Mucosa of rectum (tissue), 2 donors: ENCODE measurements around the gene MTA3.
A peak's percentile ranks its signal among the peaks of the same experiment; 100 is the strongest.
"Not testable (repeated sequence)": the region's sequence is repeated elsewhere in the genome, so short reads cannot be mapped to it uniquely, and the experiment has no call there.

Source experiments
- H3K27ac ChIP-seq, 2 donors: one replicate each; pipeline ENCODE4 v1.7.0; 2013; ENCODE audit warnings: inconsistent platforms in 2 of 2, low read depth in 2 of 2, low read length in 2 of 2
- H3K27me3 ChIP-seq, 2 donors: one replicate each; pipeline ENCODE4 v1.7.0; 2013; ENCODE audit warnings: low read length in 2 of 2; ENCODE audit not compliant: control insufficient read depth in 2 of 2, insufficient read depth in 2 of 2
- H3K36me3 ChIP-seq, 2 donors: one replicate each; pipeline ENCODE4 v1.7.0; 2013; ENCODE audit warnings: low read length in 2 of 2; ENCODE audit not compliant: control insufficient read depth in 2 of 2, insufficient read depth in 2 of 2
- H3K4me1 ChIP-seq, 2 donors: one replicate each; pipeline ENCODE4 v1.7.0; 2013; ENCODE audit warnings: low read length in 2 of 2, mild to moderate bottlenecking in 1 of 2; ENCODE audit not compliant: control insufficient read depth in 2 of 2, insufficient read depth in 2 of 2
- H3K4me3 ChIP-seq, 2 donors: one replicate each; pipeline ENCODE4 v1.7.0; 2013; ENCODE audit warnings: low read length in 2 of 2
- H3K9ac ChIP-seq, 2 donors: one replicate each; pipeline ENCODE4 v1.7.0; 2013; ENCODE audit warnings: low read length in 2 of 2, low read depth in 1 of 2, mild to moderate bottlenecking in 1 of 2
- H3K9me3 ChIP-seq, 2 donors: one replicate each; pipeline ENCODE4 v1.7.0; 2013; ENCODE audit warnings: low read length in 2 of 2; ENCODE audit not compliant: control insufficient read depth in 2 of 2
- donor health status: healthy.
- donor health status: Normal muscosa, but diverticular disease.

MTA3 gene

GRCh38 chr2:42547446-42548295 is 20.8 kb upstream of the MTA3 start:
- Histone ChIP-seq H3K27me3 (no peaks in the 10 kb centered on the region), H3K4me3 (no peak overlapping the region), H3K9ac (no peak overlapping the region), H3K36me3 (no peaks in the 10 kb centered on the region), H3K27ac (no peak overlapping the region), H3K4me1 (no peaks in the 10 kb centered on the region), H3K9me3 (no peaks in the 10 kb centered on the region)

- Histone ChIP-seq H3K9me3 (no peaks in the 10 kb centered on the region), H3K36me3 (no peaks in the 10 kb centered on the region), H3K9ac (no peak overlapping the region), H3K4me1 (no peaks in the 10 kb centered on the region), H3K4me3 (no peak overlapping the region), H3K27ac (no peak overlapping the region), H3K27me3 (no peaks in the 10 kb centered on the region)
These were observed 17.6 kb upstream of the MTA3 start for GRCh38 chr2:42550870-42551269.

- no peak overlapping the region for H3K9ac ChIP-seq
- H3K9me3 ChIP-seq = no peaks in the 10 kb centered on the region
- H3K36me3 ChIP-seq = no peaks in the 10 kb centered on the region
- no peaks in the 10 kb centered on the region for H3K27me3 ChIP-seq
- peaks cover 0 to 8% of the 10 kb centered on the region in 2 donors for H3K4me1 ChIP-seq
- no peak overlapping the region for H3K27ac ChIP-seq
- no peak overlapping the region for H3K4me3 ChIP-seq
These were observed 14.0 kb upstream of the MTA3 start for GRCh38 chr2:42554392-42554791.

GRCh38 chr2:42556315-42556890 is 12.0 kb upstream of the MTA3 start:
- H3K36me3 ChIP-seq = no peaks in the 10 kb centered on the region
- no peaks in the 10 kb centered on the region for H3K9me3 ChIP-seq
- H3K9ac ChIP-seq = no peak overlapping the region
- peaks cover 0 to 8% of the 10 kb centered on the region in 2 donors for H3K4me1 ChIP-seq
- no peak overlapping the region for H3K27ac ChIP-seq
- no peaks in the 10 kb centered on the region for H3K27me3 ChIP-seq
- H3K4me3 ChIP-seq = no peak overlapping the region

- Histone ChIP-seq H3K4me1 (peaks cover 5 to 15% of the 10 kb centered on the region in 2 donors), H3K9me3 (no peaks in the 10 kb centered on the region), H3K36me3 (no peaks in the 10 kb centered on the region), H3K27ac (no peak overlapping the region), H3K4me3 (no peak overlapping the region), H3K9ac (no peak overlapping the region), H3K27me3 (no peaks in the 10 kb centered on the region)
These were observed 11.1 kb upstream of the MTA3 start for GRCh38 chr2:42557306-42557705.

GRCh38 chr2:42558827-42559226 is 9.6 kb upstream of the MTA3 start:
- H3K27me3 ChIP-seq = no peaks in the 10 kb centered on the region
- no peak overlapping the region for H3K4me3 ChIP-seq
- no peaks in the 10 kb centered on the region for H3K36me3 ChIP-seq
- H3K9me3 ChIP-seq = no peaks in the 10 kb centered on the region
- H3K4me1 ChIP-seq = peaks cover 7 to 22% of the 10 kb centered on the region in 2 donors
- no peak overlapping the region for H3K9ac ChIP-seq
- peak overlapping the region; percentile 16 to 22 for H3K27ac ChIP-seq

- not testable (repeated sequence) for H3K27ac ChIP-seq, H3K9ac ChIP-seq, H3K27me3 ChIP-seq, H3K9me3 ChIP-seq, H3K4me3 ChIP-seq, H3K36me3 ChIP-seq
- H3K4me1 ChIP-seq = peaks cover 7 to 22% of the 10 kb centered on the region in 2 donors
These were observed 8.3 kb upstream of the MTA3 start for GRCh38 chr2:42560133-42560532.

- H3K27me3 ChIP-seq = no peaks in the 10 kb centered on the region
- no peaks in the 10 kb centered on the region for H3K36me3 ChIP-seq
These were observed 7.5 kb upstream of the MTA3 start for GRCh38 chr2:42560899-42561298.

GRCh38 chr2:42562474-42563144 is 5.8 kb upstream of the MTA3 start:
- peaks cover 12 to 23% of the 10 kb centered on the region in 2 donors for H3K4me1 ChIP-seq
- H3K27ac ChIP-seq = peak overlapping the region; percentile 70 to 73
- H3K36me3 ChIP-seq = no peaks in the 10 kb centered on the region
- H3K4me3 ChIP-seq = peak overlapping the region; percentile 7 to 26
- no peaks in the 10 kb centered on the region for H3K27me3 ChIP-seq
- H3K9me3 ChIP-seq = no peaks in the 10 kb centered on the region
- peak overlapping the region in 1 of 2 donors; percentile 7 for H3K9ac ChIP-seq

More at GRCh38 chr2:42560899-42561298, 7.5 kb upstream of the MTA3 start:
- Histone ChIP-seq H3K9ac (no peak overlapping the region), H3K4me3 (no peak overlapping the region), H3K4me1 (peaks cover 7 to 22% of the 10 kb centered on the region in 2 donors), H3K27ac (no peak overlapping the region), H3K9me3 (no peaks in the 10 kb centered on the region)

GRCh38 chr2:42566025-42566424 is 2.4 kb upstream of the MTA3 start:
- Histone ChIP-seq H3K4me3 (no peak overlapping the region), H3K9ac (no peak overlapping the region), H3K36me3 (no peaks in the 10 kb centered on the region), H3K9me3 (no peaks in the 10 kb centered on the region), H3K27me3 (no peaks in the 10 kb centered on the region), H3K27ac (no peak overlapping the region), H3K4me1 (peaks cover 14 to 29% of the 10 kb centered on the region in 2 donors)
